MCF 10A (cell line): ENCODE data around the gene GLIS1. TPM values are rescaled to one million over a fixed set of nuclear protein-coding genes. Genes with fewer than 3 reads are reported as not detected.

Experiments used
- BruUV-seq: library from RNA; stranded (reverse); fragments of 400-500 nt; replicated peaks from 2 replicates; lab custom pipeline; 2021; lab: Mats Ljungman, UMichigan
- CTCF ChIA-PET: fragments of 300-600 bp; sonication (Branson Sonifier 250); formaldehyde crosslinking; extraction: SDS; loops from one replicate; lab custom pipeline; 2021; ENCODE audit warnings: antibody characterized with exemption, inconsistent platforms; lab: Yijun Ruan, JAX
- POLR2A ChIA-PET: fragments of 300-600, 350-650 bp; sonication (Branson Sonifier 250); formaldehyde crosslinking; extraction: SDS; loops from one replicate; lab custom pipeline; 2020; ENCODE audit warnings: antibody characterized with exemption, inconsistent platforms; lab: Yijun Ruan, JAX
- DNase-seq: peaks from one replicate; pipeline ENCODE4 v3.0.0-alpha.2; 2018; ENCODE audit not compliant: unreplicated experiment
- H3K27ac Mint-ChIP-seq: one replicate; pipeline ENCODE4 v1.8.0; 2022; ENCODE audit warnings: mild to moderate bottlenecking, low read depth, mixed read lengths; ENCODE audit not compliant: unreplicated experiment
- H3K27me3 Mint-ChIP-seq: one replicate; pipeline ENCODE4 v1.8.0; 2022; ENCODE audit warnings: mixed read lengths; ENCODE audit not compliant: insufficient read depth, unreplicated experiment
- H3K36me3 Mint-ChIP-seq: one replicate; pipeline ENCODE4 v1.8.0; 2022; ENCODE audit warnings: mild to moderate bottlenecking, moderate library complexity, mixed read lengths; ENCODE audit not compliant: insufficient read depth, unreplicated experiment
- H3K4me1 Mint-ChIP-seq: one replicate; pipeline ENCODE4 v1.8.0; 2022; ENCODE audit warnings: mixed read lengths; ENCODE audit not compliant: insufficient read depth, unreplicated experiment
- H3K4me3 Mint-ChIP-seq: one replicate; pipeline ENCODE4 v1.8.0; 2022; ENCODE audit warnings: mild to moderate bottlenecking, moderate library complexity, mixed read lengths; ENCODE audit not compliant: unreplicated experiment
- H3K9me3 Mint-ChIP-seq: one replicate; pipeline ENCODE4 v1.8.0; 2022; ENCODE audit warnings: mixed read lengths; ENCODE audit not compliant: unreplicated experiment
- intact Hi-C: fragments of 100-400 bp; cut with micrococcal nuclease; formaldehyde crosslinking; loops from 2 replicates; pipeline ENCODE4 v1.14.1; 2022
- total RNA-seq: library from RNA; stranded (reverse); gene quantifications from 2 replicates; pipeline ENCODE4 v1.2.3, GENCODE V29; 2022
- TF ChIP-seq, protein P1 (sequence below): fragments of 200-600 bp; IDR thresholded peaks from one replicate; pipeline ENCODE4 v1.8.0; 2022; ENCODE audit warnings: antibody characterized with exemption, mild to moderate bottlenecking; ENCODE audit not compliant: unreplicated experiment

GLIS1 gene
- total RNA-seq, 1 experiment from 2014 or later, result 0.93 TPM

DNA sequence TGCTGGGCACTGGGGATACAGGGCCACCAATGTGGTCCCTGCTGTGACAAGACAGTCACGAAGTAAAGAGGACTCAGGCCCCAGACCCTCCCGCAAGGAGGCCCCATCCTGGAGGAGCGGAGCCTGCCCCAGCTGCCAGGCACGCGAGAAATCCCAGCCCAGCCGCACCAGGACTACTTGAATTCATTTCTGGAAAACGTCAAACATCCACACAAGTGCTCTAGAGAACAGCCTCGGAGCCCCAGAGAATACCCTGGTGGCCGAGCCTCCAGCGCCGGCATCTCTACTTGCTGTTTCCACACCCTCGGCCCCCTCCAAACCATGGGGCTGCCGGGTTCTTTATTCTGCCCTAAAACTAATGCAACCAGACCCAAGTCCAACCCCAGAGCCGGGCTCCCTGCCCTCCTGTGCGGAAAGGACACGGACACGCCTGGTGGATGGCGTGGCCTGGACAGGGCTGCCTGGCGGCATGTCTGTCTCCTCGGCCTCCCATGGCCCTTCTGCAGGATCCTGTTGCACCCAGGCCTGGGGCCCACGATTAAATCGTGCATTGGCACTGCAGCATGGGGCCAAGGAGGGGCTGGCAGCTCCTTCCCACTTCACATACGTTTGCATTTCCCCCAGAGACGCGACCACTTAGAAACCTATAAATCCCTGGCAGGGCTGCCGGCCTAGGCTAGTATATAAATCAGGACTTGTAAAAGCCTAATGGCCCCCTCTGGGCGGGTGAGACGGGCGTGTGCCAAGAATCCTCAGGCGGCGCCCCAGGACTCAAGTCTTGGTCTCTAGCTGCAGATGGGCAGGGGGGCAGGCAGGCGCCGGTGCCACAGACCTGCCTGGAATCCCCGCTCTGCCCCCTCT lies 238.5 kb downstream of the GLIS1 start:
- Mint-ChIP-seq H3K36me3 (no peaks in the 10 kb centered on the region), H3K27me3 (peaks cover 26% of the 10 kb centered on the region), H3K4me3 (no peak overlapping the region), H3K27ac (no peak overlapping the region), H3K9me3 (no peaks in the 10 kb centered on the region), H3K4me1 (no peaks in the 10 kb centered on the region)
- BruUV-seq, result no TSS peak
- POLR2A ChIA-PET, result no interaction called here
- DNase-seq, result no peak
- TF ChIP-seq, protein P1, sequence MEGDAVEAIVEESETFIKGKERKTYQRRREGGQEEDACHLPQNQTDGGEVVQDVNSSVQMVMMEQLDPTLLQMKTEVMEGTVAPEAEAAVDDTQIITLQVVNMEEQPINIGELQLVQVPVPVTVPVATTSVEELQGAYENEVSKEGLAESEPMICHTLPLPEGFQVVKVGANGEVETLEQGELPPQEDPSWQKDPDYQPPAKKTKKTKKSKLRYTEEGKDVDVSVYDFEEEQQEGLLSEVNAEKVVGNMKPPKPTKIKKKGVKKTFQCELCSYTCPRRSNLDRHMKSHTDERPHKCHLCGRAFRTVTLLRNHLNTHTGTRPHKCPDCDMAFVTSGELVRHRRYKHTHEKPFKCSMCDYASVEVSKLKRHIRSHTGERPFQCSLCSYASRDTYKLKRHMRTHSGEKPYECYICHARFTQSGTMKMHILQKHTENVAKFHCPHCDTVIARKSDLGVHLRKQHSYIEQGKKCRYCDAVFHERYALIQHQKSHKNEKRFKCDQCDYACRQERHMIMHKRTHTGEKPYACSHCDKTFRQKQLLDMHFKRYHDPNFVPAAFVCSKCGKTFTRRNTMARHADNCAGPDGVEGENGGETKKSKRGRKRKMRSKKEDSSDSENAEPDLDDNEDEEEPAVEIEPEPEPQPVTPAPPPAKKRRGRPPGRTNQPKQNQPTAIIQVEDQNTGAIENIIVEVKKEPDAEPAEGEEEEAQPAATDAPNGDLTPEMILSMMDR, result no peak
- intact Hi-C loops, result no loop called here
- CTCF ChIA-PET, result no interaction called here

DNA sequence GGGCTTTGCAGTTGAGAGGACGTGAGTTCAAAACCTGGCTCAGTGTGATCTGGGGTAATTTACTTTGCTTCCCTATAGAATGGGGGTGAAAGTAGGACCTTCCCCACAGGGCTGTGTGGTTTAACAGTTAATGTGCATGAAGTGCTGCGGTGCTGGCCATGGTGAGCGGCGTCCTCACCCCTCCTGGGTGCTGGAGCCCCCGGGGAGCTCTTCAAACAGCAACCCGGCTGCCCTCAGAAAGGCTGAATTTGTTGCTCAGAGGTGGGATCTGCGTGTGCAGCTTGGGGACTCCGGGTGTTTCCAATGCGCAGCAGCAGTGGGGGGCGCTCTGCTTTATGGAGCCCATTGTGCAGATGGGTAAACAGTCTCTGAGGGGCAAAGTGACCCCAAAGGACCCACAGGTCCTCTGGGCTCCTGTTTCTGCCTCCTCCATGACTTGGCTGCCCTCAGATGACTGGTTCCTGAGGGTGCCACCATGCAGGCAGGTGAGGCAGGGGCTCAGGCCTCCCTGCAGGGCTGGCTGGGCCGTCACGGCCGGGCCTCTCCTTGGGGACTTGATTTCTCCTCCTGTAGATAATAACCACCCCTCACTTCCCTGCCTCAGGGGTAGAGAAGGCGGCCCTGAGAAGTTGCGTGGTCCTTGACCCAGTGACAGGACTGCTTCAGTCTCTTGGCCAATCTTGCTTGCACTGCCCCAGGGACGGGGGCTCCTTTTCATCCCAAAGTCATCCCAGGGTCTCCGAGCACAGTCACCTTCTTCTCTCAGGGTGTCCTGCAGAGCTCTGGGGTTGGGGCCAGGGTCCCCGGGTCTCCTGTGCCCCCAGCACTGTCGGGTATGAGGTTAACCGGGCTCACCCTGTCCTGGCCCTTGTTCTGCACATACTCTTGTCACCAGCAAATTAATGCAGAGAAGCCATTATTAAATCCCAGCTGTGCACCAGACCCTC lies 239.4 kb downstream of the GLIS1 start:
- no peak for DNase-seq
- no peaks in the 10 kb centered on the region for H3K36me3 Mint-ChIP-seq
- ChIA-PET POLR2A (no interaction called here), CTCF (interaction anchor here (1.1 to 3.0 kb wide), 2 partner anchors 14 to 222 kb away, joined by 4 to 7 read pairs; no protein-coding TSS in a partner anchor)
- no peaks in the 10 kb centered on the region for H3K9me3 Mint-ChIP-seq
- peaks cover 26% of the 10 kb centered on the region for H3K27me3 Mint-ChIP-seq
- H3K4me1 Mint-ChIP-seq, result no peaks in the 10 kb centered on the region
- intact Hi-C loops, result no loop called here
- no peak overlapping the region for H3K4me3 Mint-ChIP-seq
- no TSS peak for BruUV-seq
- TF ChIP-seq, protein P1, result no peak
- no peak overlapping the region for H3K27ac Mint-ChIP-seq

DNA sequence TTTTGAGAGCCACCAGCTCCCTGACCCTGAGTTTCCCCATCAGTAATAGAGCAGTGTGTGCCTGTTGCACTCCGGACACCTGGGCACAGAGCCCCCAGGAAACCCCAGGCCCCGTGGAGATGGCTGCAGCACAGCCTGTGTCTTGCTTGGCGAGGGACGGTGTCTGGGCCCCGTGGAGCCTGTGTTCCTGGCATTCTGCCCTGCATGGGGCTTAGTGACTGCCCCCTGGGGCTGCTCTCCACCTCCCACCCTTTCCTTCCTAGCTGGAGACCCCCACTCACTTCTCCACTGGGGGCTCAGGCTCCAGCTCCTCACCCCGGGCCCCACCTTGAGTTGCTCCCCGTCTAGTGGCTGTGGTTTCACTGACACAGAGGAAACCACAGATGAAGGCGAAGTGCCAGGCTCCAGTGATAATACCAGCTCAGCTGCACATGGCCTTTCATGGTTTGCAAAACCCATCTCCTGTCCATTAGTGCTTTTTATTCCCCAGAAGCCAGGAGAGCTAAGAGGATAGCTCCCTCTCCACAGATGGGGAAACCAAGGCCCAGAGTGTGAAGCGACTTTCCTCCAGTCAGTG lies 240.3 kb downstream of the GLIS1 start:
- BruUV-seq, result no TSS peak
- Mint-ChIP-seq H3K4me1 (no peaks in the 10 kb centered on the region), H3K36me3 (no peaks in the 10 kb centered on the region), H3K27me3 (peaks cover 18% of the 10 kb centered on the region), H3K9me3 (no peaks in the 10 kb centered on the region), H3K4me3 (no peak overlapping the region), H3K27ac (no peak overlapping the region)
- peak; percentile 28 for DNase-seq
- ChIA-PET CTCF (interaction anchor here (1.1 to 3.0 kb wide), 2 partner anchors 13 to 221 kb away, joined by 4 to 7 read pairs; no protein-coding TSS in a partner anchor), POLR2A (no interaction called here)
- TF ChIP-seq, protein P1, result no peak
- intact Hi-C loops, result no loop called here
